ENCODE results near the gene PEX11G.

DNA sequence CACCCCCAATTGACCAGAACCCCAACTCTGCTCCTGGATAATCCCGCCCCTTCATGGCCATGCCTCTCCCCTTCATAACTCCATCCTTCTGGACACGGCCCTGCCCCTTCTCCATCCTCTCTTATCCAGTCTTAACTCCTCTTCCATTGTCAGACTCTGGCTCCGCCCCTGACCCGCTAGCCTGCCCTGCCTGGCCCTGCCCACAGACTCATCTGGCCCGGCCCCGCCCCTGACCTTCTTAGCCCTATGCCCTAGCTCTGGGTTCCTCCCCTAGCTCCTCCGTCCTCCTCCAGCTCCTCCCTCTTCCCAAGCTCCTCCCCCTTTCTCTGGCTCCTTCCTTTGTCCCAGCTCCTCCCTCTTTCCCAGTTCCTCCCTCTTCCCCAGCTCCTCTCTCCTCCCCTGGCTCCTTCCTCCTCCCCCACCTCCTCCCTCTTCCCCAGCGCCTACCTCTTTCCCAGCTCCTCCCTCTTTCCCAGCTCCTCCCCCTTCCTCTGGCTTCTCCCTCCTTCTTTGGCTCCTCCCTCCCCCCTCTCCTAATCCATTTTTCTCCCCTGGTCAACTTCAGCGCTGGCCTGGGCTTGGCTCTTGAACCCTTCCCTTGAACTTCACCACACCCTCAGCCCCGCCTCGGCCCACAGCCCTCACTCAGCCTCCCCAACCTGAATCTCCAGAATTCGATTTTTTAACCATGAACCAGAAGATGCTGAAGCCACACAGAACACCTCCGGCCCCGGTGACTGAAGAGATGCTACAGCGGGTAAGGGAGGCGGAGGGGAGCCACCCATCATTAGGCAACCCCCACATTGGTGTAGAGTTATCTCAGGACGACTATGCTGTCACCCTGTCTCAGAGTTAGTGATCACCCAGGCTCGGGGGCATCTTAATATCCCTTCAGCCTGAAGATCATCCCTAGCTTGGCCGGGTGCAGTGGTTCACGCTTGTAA is 17.8 kb upstream of the PEX11G start:
- TF ChIP-seq POLR2A (IDR thresholded peaks at IDR 0.05) (no peak), POLR2AphosphoS5 (IDR thresholded peaks at IDR 0.05) (peak in 2 of 3 donors; percentile 37 to 50)
- TF ChIP-seq, protein P1, sequence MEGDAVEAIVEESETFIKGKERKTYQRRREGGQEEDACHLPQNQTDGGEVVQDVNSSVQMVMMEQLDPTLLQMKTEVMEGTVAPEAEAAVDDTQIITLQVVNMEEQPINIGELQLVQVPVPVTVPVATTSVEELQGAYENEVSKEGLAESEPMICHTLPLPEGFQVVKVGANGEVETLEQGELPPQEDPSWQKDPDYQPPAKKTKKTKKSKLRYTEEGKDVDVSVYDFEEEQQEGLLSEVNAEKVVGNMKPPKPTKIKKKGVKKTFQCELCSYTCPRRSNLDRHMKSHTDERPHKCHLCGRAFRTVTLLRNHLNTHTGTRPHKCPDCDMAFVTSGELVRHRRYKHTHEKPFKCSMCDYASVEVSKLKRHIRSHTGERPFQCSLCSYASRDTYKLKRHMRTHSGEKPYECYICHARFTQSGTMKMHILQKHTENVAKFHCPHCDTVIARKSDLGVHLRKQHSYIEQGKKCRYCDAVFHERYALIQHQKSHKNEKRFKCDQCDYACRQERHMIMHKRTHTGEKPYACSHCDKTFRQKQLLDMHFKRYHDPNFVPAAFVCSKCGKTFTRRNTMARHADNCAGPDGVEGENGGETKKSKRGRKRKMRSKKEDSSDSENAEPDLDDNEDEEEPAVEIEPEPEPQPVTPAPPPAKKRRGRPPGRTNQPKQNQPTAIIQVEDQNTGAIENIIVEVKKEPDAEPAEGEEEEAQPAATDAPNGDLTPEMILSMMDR (IDR thresholded peaks at IDR 0.05 in 8 of 11, conservative IDR thresholded peaks at IDR 0.05 in 3 of 11) = no peak

All from spleen (tissue), 7 donors.